ENCODE measurements around the gene MDM1. TPM values are rescaled to one million over a fixed set of nuclear protein-coding genes. Genes with fewer than 3 reads are reported as not detected.

Gene MDM1
- total RNA-seq, 2 donors from 2014 or later: 12.4 to 18.9 TPM

- 87% methylated on average over 6 of the region's 6 CpGs for WGBS
- Histone ChIP-seq H3K36me3 (no peaks in the 10 kb centered on the region), H3K4me3 (no peak overlapping the region), H3K9me3 (no peaks in the 10 kb centered on the region), H3K27me3 (replicated peaks; ENCODE audit: insufficient read depth) (no peaks in the 10 kb centered on the region), H3K27ac (no peak overlapping the region), H3K4me1 (replicated peaks) (no peaks in the 10 kb centered on the region)
- DNase-seq (ENCODE audit: low spot score): no peak
- intact Hi-C loops (cut with DNase I): no loop called here
- no peak for TF ChIP-seq POLR2AphosphoS5 (IDR thresholded peaks at IDR 0.05)
- TF ChIP-seq POLR2A (IDR thresholded peaks at IDR 0.05): no peak
- TF ChIP-seq, protein P1, sequence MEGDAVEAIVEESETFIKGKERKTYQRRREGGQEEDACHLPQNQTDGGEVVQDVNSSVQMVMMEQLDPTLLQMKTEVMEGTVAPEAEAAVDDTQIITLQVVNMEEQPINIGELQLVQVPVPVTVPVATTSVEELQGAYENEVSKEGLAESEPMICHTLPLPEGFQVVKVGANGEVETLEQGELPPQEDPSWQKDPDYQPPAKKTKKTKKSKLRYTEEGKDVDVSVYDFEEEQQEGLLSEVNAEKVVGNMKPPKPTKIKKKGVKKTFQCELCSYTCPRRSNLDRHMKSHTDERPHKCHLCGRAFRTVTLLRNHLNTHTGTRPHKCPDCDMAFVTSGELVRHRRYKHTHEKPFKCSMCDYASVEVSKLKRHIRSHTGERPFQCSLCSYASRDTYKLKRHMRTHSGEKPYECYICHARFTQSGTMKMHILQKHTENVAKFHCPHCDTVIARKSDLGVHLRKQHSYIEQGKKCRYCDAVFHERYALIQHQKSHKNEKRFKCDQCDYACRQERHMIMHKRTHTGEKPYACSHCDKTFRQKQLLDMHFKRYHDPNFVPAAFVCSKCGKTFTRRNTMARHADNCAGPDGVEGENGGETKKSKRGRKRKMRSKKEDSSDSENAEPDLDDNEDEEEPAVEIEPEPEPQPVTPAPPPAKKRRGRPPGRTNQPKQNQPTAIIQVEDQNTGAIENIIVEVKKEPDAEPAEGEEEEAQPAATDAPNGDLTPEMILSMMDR (IDR thresholded peaks at IDR 0.05): no peak
Observed at GRCh38 chr12:68246350-68246749, 85.8 kb downstream of the MDM1 start.

GRCh38 chr12:68245180-68246021 lies 86.8 kb downstream of the MDM1 start:
- Histone ChIP-seq H3K4me3 (no peak overlapping the region), H3K9me3 (no peaks in the 10 kb centered on the region), H3K4me1 (replicated peaks) (no peaks in the 10 kb centered on the region), H3K27ac (no peak overlapping the region), H3K27me3 (replicated peaks; ENCODE audit: insufficient read depth) (no peaks in the 10 kb centered on the region), H3K36me3 (no peaks in the 10 kb centered on the region)
- DNase-seq (ENCODE audit: low spot score): no peak
- 9% methylated on average over 6 of the region's 6 CpGs for WGBS
- intact Hi-C loops (cut with DNase I): no loop called here
- TF ChIP-seq POLR2A (IDR thresholded peaks at IDR 0.05) (no peak), POLR2AphosphoS5 (IDR thresholded peaks at IDR 0.05) (no peak)
- TF ChIP-seq, protein P1 (IDR thresholded peaks at IDR 0.05): no peak

Other genes with a start within 250 kb of the MDM1 start
- not detected for gene IFNG, start 172.6 kb downstream of the MDM1 start, total RNA-seq
- gene IL26, start 106.6 kb downstream of the MDM1 start, total RNA-seq: not detected
- not detected for gene IL22, start 78.8 kb downstream of the MDM1 start, total RNA-seq